ENCODE data around the gene NRXN3. TPM values are rescaled to one million over a fixed set of nuclear protein-coding genes. Genes with fewer than 3 reads are reported as not detected.
A peak's percentile ranks its signal among the peaks of the same experiment; 100 is the strongest.

Gene NRXN3
- total and polyA plus RNA-seq, 8 donors: 0.53 to 2.5 (median 1.5) TPM

DNA sequence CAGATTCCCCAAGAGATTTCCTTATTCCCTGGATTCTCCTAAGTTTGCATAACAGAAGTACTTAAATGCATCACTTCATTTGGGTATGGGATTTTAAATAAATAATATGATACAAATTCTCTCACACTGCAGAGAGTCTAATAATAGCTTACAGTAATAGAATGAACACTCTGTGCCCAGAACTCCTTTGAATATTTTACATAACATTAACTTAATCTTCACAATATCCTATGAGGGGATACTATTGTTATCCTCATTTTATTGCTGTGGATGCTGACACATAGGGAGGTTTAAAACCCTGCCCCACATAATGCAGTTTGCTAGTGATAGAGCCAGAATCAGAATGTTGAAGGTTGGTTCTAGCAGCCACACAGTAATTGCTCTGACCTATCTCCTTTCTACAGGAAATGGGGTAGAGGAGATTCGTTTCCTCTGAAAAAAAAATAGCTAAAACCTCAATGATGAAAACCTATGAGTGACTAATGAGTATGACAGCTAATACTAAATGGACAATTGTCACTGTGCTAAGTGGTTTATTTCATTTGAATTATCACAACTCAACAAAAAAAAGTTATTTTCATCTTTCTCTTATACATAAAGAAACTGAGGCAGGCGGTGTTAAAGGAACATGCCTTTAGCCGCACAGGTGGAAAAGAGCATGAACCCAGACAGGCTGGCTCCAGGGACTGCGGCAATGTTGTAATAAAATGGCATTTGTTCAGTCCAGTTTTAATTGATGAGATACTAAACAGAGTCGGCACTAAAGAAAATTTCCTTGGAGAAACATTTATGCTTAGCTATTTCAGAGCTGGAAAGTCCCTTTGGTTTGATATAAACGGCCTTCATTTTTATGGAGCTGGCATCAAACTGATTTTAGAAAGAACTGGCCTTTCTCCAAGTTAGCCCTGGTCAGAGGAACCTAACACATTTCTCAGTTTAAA lies 880.9 kb downstream of the NRXN3 start:
- peaks cover 0 to 7% (median 3%) of the 10 kb centered on the region in 3 donors for H3K4me1 ChIP-seq
- H3K4me3 ChIP-seq: no peak overlapping the region
- WGBS, 2 donors: 46 to 52% methylated on average over 6 of the region's 6 CpGs
- FAIRE-seq (peak; percentile 20), DNase-seq (no peak), ATAC-seq (peak in 3 of 4 donors; percentile 40 to 62 (median 59))
- H3K9me3 ChIP-seq: no peaks in the 10 kb centered on the region
- no peaks in the 10 kb centered on the region for H3K36me3 ChIP-seq
- TF ChIP-seq, protein P1, sequence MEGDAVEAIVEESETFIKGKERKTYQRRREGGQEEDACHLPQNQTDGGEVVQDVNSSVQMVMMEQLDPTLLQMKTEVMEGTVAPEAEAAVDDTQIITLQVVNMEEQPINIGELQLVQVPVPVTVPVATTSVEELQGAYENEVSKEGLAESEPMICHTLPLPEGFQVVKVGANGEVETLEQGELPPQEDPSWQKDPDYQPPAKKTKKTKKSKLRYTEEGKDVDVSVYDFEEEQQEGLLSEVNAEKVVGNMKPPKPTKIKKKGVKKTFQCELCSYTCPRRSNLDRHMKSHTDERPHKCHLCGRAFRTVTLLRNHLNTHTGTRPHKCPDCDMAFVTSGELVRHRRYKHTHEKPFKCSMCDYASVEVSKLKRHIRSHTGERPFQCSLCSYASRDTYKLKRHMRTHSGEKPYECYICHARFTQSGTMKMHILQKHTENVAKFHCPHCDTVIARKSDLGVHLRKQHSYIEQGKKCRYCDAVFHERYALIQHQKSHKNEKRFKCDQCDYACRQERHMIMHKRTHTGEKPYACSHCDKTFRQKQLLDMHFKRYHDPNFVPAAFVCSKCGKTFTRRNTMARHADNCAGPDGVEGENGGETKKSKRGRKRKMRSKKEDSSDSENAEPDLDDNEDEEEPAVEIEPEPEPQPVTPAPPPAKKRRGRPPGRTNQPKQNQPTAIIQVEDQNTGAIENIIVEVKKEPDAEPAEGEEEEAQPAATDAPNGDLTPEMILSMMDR (IDR thresholded peaks at IDR 0.05): no peak
- intact Hi-C loops (cut with DNase I): no loop called here
- H3K27ac ChIP-seq: no peak overlapping the region
- H3K27me3 ChIP-seq: no peaks in the 10 kb centered on the region

DNA sequence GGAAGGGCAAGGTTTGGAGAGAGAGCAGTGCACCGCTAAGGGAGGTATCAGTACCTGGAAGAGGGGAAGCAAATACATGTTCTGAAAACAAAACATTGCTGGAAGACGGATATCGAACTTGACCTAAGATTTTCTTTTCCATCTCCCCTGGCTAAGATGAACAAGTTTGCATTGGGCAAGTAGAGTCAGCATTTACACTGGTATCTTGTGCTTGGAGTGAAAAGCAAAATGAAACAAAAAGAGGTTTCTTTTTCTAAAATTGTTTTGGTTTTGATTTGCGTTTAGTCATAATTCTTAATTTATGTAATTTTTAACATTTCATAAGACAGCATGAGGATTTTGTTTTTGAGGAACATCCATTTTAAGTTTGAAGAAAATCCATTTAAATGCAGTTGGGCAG lies 881.6 kb downstream of the NRXN3 start:
- TF ChIP-seq, protein P1 (IDR thresholded peaks at IDR 0.05): no peak
- 66 to 69% methylated on average over 4 of the region's 4 CpGs for WGBS, 2 donors
- intact Hi-C loops (cut with DNase I): no loop called here
- Histone ChIP-seq H3K4me1 (peaks cover 0 to 7% (median 3%) of the 10 kb centered on the region in 3 donors), H3K27me3 (no peaks in the 10 kb centered on the region), H3K36me3 (no peaks in the 10 kb centered on the region), H3K4me3 (no peak overlapping the region), H3K9me3 (no peaks in the 10 kb centered on the region), H3K27ac (no peak overlapping the region)
- no peak for DNase-seq
- no peak for FAIRE-seq
- no peak for ATAC-seq

DNA sequence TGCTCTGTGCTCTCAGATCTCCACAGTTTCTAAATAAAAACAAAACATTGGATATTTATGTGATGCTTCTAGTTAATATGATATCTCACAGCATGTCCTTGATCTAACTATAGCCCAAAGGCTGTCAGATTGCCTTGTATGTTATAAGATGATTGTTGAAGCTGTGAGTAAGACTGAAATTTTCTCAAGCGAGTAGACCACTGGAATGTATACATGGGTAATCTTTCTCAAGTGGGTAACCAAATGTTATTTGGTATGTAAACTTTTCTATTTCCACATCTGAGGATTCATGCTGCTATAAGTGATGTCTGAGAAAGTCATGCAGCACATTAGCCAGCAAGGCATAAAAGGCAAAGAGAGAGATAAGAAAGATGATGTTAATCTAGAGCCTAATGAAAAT lies 886.7 kb downstream of the NRXN3 start:
- TF ChIP-seq, protein P1 (IDR thresholded peaks at IDR 0.05): no peak
- no peak overlapping the region for H3K27ac ChIP-seq
- FAIRE-seq (no peak), DNase-seq (no peak), ATAC-seq (no peak)
- H3K36me3 ChIP-seq: no peaks in the 10 kb centered on the region
- no peaks in the 10 kb centered on the region for H3K4me1 ChIP-seq
- H3K4me3 ChIP-seq: no peak overlapping the region
- H3K9me3 ChIP-seq: no peaks in the 10 kb centered on the region
- intact Hi-C loops (cut with DNase I): no loop called here
- no peaks in the 10 kb centered on the region for H3K27me3 ChIP-seq
- 89 to 95% methylated on average over 1 of the region's 1 CpG for WGBS, 2 donors

DNA sequence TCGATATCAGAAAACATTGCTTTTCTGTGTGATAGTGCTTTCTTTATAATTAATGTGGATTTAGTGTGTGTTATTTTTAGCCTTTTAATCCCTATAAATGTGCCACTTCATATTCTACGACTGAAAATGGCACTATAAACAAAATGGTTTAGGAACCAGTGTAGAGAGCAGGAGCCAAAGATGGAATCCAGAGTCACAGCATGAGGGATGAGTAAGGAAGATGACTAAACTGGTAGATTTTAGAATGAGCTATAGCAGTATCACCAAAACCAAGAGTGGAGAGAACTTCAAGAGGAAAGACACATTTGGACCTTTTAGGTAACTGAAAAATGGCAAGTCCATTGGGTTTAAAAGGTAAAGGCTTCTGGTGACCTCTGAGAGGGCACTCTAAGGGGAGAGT lies 887.2 kb downstream of the NRXN3 start:
- intact Hi-C loops (cut with DNase I): no loop called here
- H3K27me3 ChIP-seq: no peaks in the 10 kb centered on the region
- TF ChIP-seq, protein P1 (IDR thresholded peaks at IDR 0.05): no peak
- H3K27ac ChIP-seq: no peak overlapping the region
- H3K4me1 ChIP-seq: no peaks in the 10 kb centered on the region
- H3K4me3 ChIP-seq: no peak overlapping the region
- FAIRE-seq (no peak), ATAC-seq (no peak), DNase-seq (no peak)
- H3K36me3 ChIP-seq: no peaks in the 10 kb centered on the region
- 92 to 94% methylated on average over 2 of the region's 2 CpGs for WGBS, 2 donors
- H3K9me3 ChIP-seq: no peaks in the 10 kb centered on the region

DNA sequence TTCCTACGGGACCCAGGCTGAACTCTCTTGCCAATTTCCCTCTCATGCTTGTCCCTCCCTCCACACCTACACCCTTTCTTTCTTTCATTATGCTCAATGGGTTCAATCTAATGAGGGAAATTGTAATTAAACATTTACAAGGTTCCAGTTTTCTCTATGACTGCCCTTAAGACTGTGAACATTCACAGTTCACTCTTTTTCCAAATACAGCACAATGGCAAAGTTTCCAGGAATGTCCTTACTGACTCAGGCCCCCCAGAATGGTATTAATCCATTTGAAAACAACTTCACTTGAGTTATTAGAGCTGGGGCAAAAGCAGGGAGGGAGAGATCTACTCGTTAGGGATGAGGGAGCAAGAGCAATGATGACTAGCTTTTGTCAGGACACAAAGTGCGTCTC lies 892.1 kb downstream of the NRXN3 start:
- Histone ChIP-seq H3K4me1 (no peaks in the 10 kb centered on the region), H3K36me3 (no peaks in the 10 kb centered on the region), H3K4me3 (no peak overlapping the region), H3K27me3 (no peaks in the 10 kb centered on the region), H3K27ac (no peak overlapping the region), H3K9me3 (no peaks in the 10 kb centered on the region)
- intact Hi-C loops (cut with DNase I): no loop called here
- DNase-seq (no peak), FAIRE-seq (no peak), ATAC-seq (no peak)
- TF ChIP-seq, protein P1 (IDR thresholded peaks at IDR 0.05): no peak
- WGBS, 2 donors: 76% methylated on average over 3 of the region's 3 CpGs

Data from pancreas (tissue), 10 donors.